BJ (cell line): ENCODE data around the gene TPD52L1. TPM values are rescaled to one million over a fixed set of nuclear protein-coding genes. Genes with fewer than 3 reads are reported as not detected.

Experiments
- CTCF ChIA-PET: fragments of 350-600 bp; formaldehyde crosslinking; extraction: SDS; loops from one replicate; lab custom pipeline; 2021; ENCODE audit warnings: antibody characterized with exemption, inconsistent platforms; lab: Yijun Ruan, JAX
- POLR2A ChIA-PET: fragments of 300-600 bp; sonication (Branson Sonifier 250); formaldehyde crosslinking; extraction: SDS; loops from one replicate; lab custom pipeline; 2021; ENCODE audit warnings: antibody characterized with exemption; lab: Charles Lee
- DNase-seq: peaks from one replicate; pipeline ENCODE4 v3.0.0-alpha.2; 2011; ENCODE audit warnings: low read depth
- H3K27me3 ChIP-seq: 2 replicates; pipeline ENCODE4 v1.6.0; 2011; ENCODE audit warnings: low read length; ENCODE audit not compliant: control insufficient read depth, insufficient read depth
- H3K36me3 ChIP-seq: 2 replicates; pipeline ENCODE4 v1.5.1; 2011; ENCODE audit warnings: low read length; ENCODE audit not compliant: control insufficient read depth, insufficient read depth
- H3K4me3 ChIP-seq: 2 replicates; pipeline ENCODE4 v1.5.1; 2011; ENCODE audit warnings: low read depth, mild to moderate bottlenecking, control low read depth, low read length
- polyA plus RNA-seq: library from polyadenylated mRNA; depleted of rRNA; stranded (reverse); fragments of >200 nt; gene quantifications from 2 replicates; pipeline ENCODE4 v1.2.3, GENCODE V29; 2011
- TF ChIP-seq, protein P1 (sequence below): IDR thresholded peaks from 2 replicates; pipeline ENCODE4 v1.5.1; 2011; ENCODE audit warnings: low read depth, mild to moderate bottlenecking, control low read depth, inconsistent platforms, low read length, moderate library complexity; ENCODE audit not compliant: insufficient read depth

Gene TPD52L1
- polyA plus RNA-seq, 1 experiment = 163 TPM

DNA sequence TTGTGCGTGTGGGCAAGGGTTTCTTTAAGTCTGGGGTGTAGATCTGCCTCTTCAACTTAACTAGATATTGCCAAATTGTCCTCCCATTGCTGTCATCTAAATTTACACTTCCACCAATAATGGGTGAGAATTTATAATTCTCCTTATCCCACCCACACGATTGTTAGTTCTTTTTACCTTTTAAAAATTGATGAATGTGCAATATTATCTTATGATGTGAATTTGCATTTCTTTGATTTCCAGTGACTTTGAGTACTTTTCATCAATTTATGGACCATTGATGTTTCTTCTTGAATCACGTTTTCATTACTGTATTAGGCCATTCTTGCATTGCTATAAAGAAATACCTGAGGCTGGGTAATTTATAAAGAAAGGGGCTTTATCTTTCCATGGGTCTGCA is 17.2 kb upstream of the TPD52L1 start:
- TF ChIP-seq, protein P1, sequence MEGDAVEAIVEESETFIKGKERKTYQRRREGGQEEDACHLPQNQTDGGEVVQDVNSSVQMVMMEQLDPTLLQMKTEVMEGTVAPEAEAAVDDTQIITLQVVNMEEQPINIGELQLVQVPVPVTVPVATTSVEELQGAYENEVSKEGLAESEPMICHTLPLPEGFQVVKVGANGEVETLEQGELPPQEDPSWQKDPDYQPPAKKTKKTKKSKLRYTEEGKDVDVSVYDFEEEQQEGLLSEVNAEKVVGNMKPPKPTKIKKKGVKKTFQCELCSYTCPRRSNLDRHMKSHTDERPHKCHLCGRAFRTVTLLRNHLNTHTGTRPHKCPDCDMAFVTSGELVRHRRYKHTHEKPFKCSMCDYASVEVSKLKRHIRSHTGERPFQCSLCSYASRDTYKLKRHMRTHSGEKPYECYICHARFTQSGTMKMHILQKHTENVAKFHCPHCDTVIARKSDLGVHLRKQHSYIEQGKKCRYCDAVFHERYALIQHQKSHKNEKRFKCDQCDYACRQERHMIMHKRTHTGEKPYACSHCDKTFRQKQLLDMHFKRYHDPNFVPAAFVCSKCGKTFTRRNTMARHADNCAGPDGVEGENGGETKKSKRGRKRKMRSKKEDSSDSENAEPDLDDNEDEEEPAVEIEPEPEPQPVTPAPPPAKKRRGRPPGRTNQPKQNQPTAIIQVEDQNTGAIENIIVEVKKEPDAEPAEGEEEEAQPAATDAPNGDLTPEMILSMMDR = no peak
- no peaks in the 10 kb centered on the region for H3K36me3 ChIP-seq
- CTCF ChIA-PET = no interaction called here
- DNase-seq = no peak
- H3K4me3 ChIP-seq = no peak overlapping the region
- POLR2A ChIA-PET = no interaction called here
- H3K27me3 ChIP-seq = no peaks in the 10 kb centered on the region

DNA sequence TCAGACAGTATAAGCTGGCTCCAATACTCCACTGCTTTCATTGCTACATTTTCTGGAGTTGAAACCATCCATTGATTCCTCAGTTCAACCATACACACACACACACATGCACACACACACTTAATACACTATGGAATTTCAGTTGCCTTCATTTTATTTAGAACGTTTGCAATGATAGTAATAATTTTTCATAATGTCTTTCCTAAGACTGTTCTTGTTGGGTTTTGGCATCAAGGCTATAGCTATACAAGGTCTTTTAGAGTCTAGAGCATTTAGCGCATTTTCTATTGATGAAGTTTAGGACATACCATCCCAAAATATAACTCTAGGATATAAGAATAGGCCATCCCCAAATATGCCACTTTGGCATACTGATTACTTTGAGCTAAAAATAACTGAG is 15.5 kb upstream of the TPD52L1 start:
- no peak for DNase-seq
- ChIA-PET POLR2A (no interaction called here), CTCF (interaction anchor here (1.0 kb wide), 1 partner anchor 17 kb away, joined by 3 read pairs; no protein-coding TSS in a partner anchor)

DNA sequence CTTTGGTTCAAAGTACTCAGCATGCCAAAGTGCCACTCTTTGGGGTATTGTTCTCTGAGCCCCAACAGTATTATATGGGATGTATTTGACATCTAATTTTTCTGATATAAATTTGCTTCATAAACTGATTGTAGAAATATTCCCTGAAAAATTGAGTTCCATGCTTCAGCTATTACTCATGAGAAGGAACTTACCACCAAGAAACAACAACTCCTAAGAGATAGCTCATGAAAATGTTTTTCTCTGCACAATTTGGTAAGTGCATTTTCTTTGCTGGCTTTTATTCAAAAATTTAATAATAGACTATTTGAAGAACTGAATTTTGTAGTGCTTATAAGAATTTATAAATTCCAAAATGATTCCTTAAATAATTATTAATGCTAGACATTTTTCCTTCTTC is 12.8 kb upstream of the TPD52L1 start:
- Histone ChIP-seq H3K27me3 (no peaks in the 10 kb centered on the region), H3K36me3 (no peaks in the 10 kb centered on the region)
- CTCF ChIA-PET = interaction anchor here (1.2 to 1.8 kb wide), 3 partner anchors 12 to 125 kb away, joined by 3 to 4 read pairs (median 4); partner anchors contain the start of gene TPD52L1

More for the DNA sequence above, 15.5 kb upstream of the TPD52L1 start:
- H3K27me3 ChIP-seq = no peaks in the 10 kb centered on the region
- no peak overlapping the region for H3K4me3 ChIP-seq
- TF ChIP-seq, protein P1 = no peak
- H3K36me3 ChIP-seq = no peaks in the 10 kb centered on the region

DNA sequence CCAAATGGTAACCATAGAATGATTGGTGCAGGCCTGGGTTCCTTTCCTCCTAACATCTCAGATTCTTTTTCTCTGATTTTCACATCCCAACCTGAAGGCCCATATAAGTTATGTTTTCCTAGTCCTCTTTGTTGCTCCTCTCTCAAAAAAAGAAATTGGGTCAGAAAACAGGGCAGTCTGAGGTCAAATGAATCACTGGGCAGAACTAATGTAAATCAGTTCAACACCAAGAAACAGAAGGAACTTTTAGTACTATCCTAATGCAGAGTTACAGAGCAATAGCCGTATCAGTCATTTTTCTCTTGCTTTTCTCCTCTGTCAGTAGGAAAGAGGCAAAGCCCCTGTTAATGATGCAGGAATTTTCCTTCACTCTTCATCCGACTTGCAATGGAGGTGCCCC is 11.0 kb upstream of the TPD52L1 start:
- Histone ChIP-seq H3K36me3 (no peaks in the 10 kb centered on the region), H3K27me3 (no peaks in the 10 kb centered on the region), H3K4me3 (no peak overlapping the region)
- CTCF ChIA-PET = interaction anchor here (1.5 to 2.4 kb wide), 4 partner anchors 11 to 29 kb away, joined by 4 to 8 read pairs (median 5); partner anchors contain the start of gene TPD52L1
- TF ChIP-seq, protein P1 = no peak
- POLR2A ChIA-PET = interaction anchor here (0.6 kb wide), 1 partner anchor 175 kb away, joined by 4 read pairs; no protein-coding TSS in a partner anchor
- no peak for DNase-seq

More for the DNA sequence above, 12.8 kb upstream of the TPD52L1 start:
- H3K4me3 ChIP-seq = no peak overlapping the region
- TF ChIP-seq, protein P1 = no peak
- no peak for DNase-seq
- POLR2A ChIA-PET = interaction anchor here (0.9 kb wide), 1 partner anchor 9 kb away, joined by 3 read pairs; no protein-coding TSS in a partner anchor

DNA sequence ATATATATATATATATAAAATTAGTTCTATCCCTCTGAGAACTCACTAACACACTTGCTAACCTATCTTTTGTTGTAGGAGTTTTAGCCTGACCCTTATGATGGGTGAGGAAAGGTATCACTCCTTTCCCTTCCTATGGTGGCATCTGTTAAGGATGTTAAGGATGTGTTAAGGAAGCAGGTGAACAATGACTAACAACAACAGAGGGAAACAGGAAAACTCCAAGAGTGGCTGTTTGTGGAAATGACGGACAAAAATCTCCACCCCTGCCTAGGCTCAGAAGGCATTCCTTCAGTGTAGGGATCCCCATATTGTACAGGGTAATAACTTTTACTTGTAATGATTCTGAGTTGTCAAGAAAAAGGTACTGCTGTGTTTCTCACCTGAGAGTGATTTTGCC is 8.8 kb upstream of the TPD52L1 start:
- H3K4me3 ChIP-seq = no peak overlapping the region
- H3K36me3 ChIP-seq = no peaks in the 10 kb centered on the region
- TF ChIP-seq, protein P1 = no peak
- no peaks in the 10 kb centered on the region for H3K27me3 ChIP-seq
- CTCF ChIA-PET = interaction anchor here (2.4 kb wide), 1 partner anchor 31 kb away, joined by 6 read pairs; no protein-coding TSS in a partner anchor
- POLR2A ChIA-PET = no interaction called here
- no peak for DNase-seq
